22Rv1 (cell line): ENCODE data around the gene LHX1.

Source experiments
- H3K27ac ChIP-seq: fragments of 450-650 bp; 2 replicates; pipeline ENCODE4 v1.5.1; 2017
- CTCF ChIP-seq: fragments of 450-650 bp; IDR thresholded peaks from 2 replicates; pipeline ENCODE4 v1.5.1; 2017; ENCODE audit warnings: mild to moderate bottlenecking
- ZFX ChIP-seq: fragments of 450-650 bp; IDR thresholded peaks from 2 replicates; pipeline ENCODE4 v1.6.1; 2017; ENCODE audit warnings: antibody characterized with exemption, borderline replicate concordance

LHX1 gene

GRCh38 chr17:36934692-36935630, 2.3 kb upstream of the LHX1 start:
- TF ChIP-seq CTCF (peak; percentile 8; the same call in 1 of the 2 replicates), ZFX (no peak)
- no peak overlapping the region for H3K27ac ChIP-seq

GRCh38 chr17:36935671-36936454, 1.4 kb upstream of the LHX1 start:
- TF ChIP-seq ZFX (no peak), CTCF (no peak)
- no peak overlapping the region for H3K27ac ChIP-seq

- no peak overlapping the region for H3K27ac ChIP-seq
- TF ChIP-seq CTCF (no peak), ZFX (no peak)
Observed at GRCh38 chr17:36936455-36937000, 747 bp upstream of the LHX1 start.

- no peak overlapping the region for H3K27ac ChIP-seq
- TF ChIP-seq ZFX (no peak), CTCF (0 out of 2 replicates have a peak, but pooled peaks have one; percentile 14)
Observed at GRCh38 chr17:36937959-36938565, 787 bp downstream of the LHX1 start.

- H3K27ac ChIP-seq = no peak overlapping the region
- TF ChIP-seq ZFX (no peak), CTCF (no peak)
Observed at GRCh38 chr17:36938566-36939051, 1.3 kb downstream of the LHX1 start.

GRCh38 chr17:36939052-36939801, 2.0 kb downstream of the LHX1 start:
- no peak overlapping the region for H3K27ac ChIP-seq
- TF ChIP-seq ZFX (no peak), CTCF (no peak)
